GM19351 (cell line): ENCODE measurements around the gene UTP15.

Experiments
- ATAC-seq: cut with Tn5 transposase; IDR thresholded peaks from one replicate; pipeline ENCODE4 v1.9.1; 2021; ENCODE audit warnings: mild to moderate bottlenecking, moderate library complexity; ENCODE audit not compliant: unreplicated experiment

The UTP15 gene, protein sequence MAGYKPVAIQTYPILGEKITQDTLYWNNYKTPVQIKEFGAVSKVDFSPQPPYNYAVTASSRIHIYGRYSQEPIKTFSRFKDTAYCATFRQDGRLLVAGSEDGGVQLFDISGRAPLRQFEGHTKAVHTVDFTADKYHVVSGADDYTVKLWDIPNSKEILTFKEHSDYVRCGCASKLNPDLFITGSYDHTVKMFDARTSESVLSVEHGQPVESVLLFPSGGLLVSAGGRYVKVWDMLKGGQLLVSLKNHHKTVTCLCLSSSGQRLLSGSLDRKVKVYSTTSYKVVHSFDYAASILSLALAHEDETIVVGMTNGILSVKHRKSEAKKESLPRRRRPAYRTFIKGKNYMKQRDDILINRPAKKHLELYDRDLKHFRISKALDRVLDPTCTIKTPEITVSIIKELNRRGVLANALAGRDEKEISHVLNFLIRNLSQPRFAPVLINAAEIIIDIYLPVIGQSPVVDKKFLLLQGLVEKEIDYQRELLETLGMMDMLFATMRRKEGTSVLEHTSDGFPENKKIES

DNA sequence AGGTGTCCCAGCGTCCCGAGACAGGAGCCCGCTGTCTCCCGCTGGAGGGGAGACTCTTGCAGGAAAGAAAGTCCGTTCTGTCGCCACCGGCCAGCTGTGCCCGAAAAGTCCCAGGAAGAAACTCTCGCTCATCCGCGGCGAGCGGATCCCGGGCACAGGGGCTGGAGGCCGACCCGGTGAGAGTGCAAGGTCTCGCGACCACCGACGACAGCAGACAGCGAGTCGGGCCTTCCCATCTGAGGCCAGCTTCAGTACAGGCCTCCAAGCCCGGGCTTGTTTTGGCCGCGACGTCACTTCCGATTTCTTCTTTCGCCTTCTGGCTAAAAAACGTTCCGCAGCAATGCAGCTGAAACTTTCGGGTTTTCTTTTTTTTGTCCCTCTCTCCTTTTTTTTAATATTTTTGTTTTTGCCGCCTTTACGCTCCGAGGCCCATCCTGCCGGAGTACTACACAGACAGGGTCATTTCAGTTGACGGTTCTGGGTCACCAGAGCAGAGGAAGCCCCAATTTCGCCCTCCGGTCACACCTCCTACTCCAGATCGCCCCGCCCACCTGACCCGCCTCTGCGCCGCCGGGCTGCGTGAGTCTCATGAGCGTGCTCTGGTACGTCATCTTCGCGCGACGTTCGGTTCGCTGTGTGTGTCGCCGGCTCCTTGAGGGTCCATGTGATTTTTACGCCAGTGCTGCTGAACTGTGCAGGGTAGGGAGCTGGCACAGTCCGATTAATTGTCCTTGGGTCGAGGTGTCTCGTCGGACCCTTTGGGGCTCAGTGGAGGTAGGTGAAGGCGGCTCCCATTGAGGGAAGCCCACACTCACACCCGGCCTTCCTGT lies at the start of gene UTP15, which contains the start of gene ANKRA2:
Gene UTP15 (plus strand): TSS at position 605 of the 830 bp plus-strand sequence. CDS start 1,602 bp downstream, outside the sequence.
Gene ANKRA2 (minus strand): TSS at position 501 of the 830 bp plus-strand sequence. CDS start 2,758 bp downstream, outside the sequence.
- peak; percentile 95 for ATAC-seq

DNA sequence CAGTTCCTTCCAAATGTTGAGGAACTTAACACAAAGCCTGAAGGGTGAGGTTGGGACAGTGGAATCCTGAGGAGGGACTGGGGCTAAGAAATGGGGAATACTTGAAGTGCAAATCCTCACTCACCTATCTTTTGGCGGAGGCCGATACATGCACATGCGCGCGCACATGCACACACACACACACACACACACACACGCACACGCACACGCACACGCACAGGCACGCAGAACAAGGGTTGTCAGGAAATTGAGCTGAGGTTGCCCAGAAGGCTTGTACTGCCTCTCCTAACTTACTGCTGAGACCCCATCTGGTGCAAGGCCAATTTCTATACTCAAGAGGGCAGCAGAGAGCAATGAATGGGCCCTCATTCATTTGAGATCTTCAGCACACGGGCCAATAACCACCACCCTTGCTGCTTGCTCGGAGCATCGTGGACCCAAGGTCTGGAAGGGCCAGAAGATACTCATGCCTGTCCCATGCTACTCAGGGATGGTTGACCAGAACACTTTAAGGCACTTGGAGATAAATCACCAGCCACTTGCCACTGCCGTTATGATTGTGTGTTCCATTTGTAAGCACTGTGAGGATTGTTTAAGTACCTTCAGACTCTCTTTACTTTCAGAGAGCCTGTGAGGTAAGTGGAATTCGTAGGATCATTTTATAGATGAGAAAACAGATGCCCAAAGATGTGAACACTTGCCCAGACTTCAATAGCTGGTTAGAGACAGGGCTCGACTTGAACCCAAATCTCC lies 45.8 kb upstream of the UTP15 start:
- peak; percentile 99 for ATAC-seq

DNA sequence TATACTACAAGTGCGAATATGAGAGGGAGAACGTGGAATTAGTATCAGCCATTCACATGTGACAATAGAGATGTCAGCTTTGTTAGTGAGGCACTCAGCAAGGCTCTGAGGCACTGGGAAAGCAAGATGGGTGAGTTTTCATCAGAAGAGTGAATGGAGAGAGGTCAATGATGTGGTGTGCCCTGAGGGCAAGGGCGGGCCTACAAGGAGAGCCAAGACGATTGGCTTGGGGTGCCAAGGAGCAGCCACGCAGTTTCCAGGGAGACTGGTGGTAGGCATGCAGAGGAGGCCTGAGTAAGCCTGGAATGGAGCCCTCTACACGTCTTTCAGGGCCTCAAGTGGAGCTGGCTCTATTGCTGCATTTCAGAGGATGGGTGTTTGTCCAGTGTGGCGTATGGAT lies 42.6 kb upstream of the UTP15 start:
- ATAC-seq: no peak

DNA sequence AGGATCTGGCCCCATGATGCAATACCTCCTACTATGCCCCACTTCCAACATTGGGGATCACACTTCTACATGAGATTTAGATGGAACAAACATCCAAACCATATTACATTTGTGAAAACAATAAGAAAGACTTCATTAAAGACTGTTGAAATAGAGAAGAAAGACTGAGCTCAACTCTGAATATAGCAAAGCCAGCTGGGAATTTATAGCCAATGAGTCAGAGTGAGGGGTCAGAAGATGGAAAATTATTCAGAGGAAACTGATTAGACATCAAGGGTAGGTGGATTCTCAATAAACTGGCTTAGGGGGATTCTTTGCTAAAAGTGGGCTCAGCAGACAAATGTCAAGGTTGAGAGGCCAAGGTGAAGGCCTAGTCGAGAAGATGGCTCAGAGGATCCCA lies 41.7 kb upstream of the UTP15 start:
- no peak for ATAC-seq

DNA sequence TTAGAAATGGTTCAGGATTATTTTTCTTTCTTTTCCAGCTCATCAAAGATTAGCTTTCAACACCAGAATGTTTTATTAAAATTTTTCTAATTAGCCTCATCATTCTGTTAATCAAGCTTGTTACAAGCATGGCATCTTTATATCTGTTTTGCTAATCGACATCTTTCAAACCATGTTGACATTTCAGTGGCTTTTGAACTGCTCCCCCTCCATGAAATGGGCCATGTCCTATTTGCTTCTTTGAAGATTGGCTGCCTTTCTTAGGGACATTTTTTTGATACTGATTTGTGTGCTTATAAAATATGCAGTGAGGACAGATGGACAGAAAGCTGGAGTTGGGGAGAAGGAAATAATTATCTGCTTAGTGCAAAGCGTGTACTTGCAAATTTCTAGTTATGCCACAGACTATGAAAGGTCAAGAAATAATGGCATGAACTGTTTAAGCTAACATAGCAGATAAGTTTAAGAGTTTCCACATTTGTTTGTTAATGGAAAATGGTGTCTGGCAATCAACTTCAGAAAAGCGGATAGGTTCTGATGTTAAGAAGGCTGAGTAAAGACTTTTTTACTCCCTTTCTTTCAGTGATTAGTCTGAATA lies 39.8 kb upstream of the UTP15 start:
- no peak for ATAC-seq

DNA sequence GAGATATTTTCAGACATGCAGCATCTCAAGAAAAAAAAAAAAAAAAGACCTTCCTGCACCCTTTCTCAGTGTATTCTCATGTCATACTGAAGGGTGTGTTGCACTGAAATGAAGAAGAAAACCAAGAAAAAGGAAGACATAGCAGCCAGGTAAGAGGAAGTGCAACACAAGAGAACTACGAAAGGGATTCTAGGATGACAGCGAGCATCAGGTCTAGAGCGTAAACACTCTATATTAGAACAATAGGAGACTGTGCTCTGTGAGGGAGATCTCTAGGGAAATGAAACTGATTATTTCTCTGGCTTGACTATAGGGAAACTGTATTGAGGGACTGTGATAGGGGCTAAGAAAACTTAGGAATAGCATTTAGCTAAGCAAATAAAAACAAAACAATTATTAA lies 37.3 kb upstream of the UTP15 start:
- no peak for ATAC-seq

DNA sequence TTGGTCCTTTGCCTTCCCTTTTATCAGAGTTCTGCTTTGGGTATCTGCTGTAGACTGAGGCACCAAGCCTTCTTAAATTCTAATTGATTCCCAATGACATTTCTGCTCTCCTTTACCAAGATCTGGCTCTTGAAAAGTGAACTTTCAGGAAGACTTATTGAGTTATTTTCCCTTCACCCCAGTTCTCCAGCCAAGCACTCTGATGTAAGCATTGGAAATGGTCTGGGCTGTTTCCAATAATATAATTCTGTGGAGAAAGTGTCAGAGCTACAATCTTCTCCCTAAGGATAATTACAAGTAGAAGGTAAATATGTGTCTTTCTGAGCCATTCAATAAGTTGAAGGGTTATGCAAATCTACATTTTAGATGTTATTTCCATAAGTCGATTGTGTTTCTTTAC lies 36.5 kb upstream of the UTP15 start:
- no peak for ATAC-seq

DNA sequence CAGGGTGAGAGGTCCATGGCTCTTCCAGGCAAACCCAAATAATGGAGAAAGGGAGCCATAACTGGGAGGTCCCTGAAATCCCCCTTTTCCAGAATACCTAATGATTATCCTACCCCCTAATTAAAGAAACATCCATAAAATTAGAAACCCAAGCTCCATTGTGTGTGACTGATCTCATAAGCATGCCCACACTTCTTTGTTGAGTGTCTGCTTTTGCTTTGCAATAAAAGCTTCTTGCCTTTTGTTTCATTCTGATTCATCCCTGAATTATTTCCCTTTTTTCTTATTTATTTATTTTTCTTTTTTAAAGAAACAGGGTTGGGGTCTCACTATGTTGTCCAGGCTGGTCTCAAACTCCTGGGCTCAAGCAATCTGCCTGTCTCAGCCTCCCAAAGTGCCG lies 34.2 kb upstream of the UTP15 start:
- no peak for ATAC-seq

DNA sequence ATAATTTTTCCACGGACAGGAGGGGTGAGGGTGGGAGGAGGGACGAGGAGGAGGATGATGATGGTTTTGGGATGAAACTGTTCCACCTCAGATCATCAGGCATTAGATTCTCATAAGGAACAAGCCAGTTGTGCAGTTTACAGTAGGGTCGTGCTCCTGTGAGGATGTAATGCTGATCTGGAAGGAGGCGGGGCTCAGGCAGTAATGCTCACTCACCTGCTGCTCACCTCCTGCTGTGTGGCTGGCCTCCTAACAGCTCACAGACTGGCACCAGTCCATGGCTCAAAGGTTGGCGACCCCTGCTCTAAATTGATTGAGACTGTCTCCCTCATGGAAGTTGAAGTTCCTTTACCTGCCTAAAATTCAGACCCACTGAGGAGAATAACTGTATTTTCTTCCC lies 33.3 kb upstream of the UTP15 start:
- no peak for ATAC-seq

DNA sequence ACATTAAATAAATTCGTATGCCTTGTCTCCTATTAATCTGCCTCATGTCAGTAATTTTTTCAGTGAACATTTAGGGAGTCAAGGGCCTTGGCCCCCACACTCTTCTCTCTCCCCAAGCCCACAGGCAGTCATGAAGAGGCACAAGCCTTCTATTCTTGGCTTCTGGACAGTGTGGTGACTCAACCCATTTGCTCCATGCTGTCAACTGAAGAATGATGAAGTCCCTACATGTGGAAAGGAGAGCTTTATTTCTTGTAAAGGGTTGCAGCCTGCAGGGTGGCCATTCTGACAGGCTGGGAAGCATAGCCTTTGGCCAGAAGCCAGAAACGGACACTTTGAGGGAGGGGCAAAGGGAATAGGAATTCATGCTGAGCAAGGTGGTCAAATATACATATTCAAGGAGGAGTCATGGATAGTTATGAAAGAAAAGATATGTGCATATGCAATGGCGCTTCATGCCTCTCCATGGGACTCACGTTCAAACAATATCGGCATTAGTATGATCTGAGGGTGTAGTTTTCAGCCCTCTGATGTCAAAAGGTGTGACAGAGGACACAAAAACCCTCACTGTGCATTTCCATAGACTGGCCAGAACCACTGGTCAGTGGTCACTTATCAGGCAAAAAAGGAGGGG lies 31.4 kb upstream of the UTP15 start:
- ATAC-seq: no peak

DNA sequence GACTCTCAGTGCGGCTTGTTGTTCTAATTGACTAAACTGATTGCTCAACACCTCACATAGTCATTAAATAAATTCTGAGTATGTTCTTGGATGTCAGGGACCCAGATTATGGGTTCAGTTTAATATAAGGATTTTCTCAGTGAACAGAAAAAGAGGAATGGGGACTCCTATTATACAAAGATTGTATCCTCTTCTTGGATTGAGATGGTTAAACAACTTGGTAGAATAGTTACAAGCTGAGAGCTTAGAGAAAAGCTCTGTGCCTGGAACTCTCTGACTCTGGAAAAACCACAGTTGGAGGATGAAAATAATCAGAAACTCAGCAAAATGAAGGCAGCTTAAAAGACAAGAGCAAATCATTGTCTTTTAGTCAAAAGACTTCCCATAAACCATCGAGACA lies 30.6 kb upstream of the UTP15 start:
- no peak for ATAC-seq

DNA sequence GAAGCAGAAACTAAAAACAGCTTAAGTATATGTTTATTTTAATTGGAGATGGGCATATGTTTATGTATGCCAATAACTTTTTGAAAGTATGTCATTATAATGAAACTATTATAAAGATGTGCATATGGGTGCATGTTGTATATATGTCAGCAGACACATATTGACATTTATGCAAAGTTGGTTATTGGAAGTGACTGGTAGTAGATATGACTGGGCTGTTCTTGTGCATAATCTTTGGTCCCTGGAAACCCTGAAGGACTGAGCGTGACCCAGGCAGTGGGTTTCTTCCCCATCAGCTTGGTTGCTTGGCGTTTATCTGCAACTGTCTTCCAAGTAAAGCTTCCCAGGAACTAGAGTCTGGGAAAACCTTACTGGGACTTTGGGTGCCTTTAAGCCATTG lies 25.8 kb upstream of the UTP15 start:
- ATAC-seq: no peak

DNA sequence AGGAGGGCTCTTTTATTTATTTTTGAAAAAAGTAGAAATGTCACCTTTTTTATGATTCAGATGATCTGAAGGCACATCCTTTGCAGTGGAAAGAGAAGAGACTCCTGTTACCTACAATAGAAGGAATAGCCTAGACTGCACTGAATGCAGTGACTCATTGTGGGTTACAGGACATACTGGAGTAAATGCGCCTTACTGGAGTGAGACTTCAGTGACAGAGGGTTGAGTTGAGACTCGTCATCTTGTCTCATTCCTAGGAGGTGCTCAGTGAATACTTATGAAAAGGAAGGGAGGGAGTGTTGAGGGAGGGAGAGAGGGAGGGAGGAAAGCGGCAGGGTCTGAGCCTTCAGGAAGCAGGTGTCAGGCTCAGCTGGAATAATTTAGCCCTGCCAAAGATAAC lies 25.4 kb upstream of the UTP15 start:
- ATAC-seq: no peak

DNA sequence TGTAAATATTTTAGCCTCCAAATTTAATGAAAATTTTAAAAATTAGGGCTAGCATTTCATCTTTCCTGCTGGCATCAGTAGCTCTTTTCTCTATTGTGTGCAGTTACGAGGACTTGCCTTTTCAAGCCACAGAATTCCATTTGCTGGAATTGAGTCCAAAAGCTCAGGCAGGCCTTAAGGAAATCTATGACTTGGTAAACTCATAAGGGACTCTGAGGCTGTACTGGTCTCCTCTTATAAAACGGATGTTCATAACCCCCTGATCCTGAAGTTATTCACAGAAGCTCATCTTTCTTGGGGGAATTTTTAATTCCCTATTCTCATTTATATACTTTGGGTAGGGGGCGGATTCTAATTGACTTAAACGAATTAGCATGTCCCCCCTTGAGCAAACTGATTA lies 23.5 kb upstream of the UTP15 start:
- ATAC-seq: no peak

DNA sequence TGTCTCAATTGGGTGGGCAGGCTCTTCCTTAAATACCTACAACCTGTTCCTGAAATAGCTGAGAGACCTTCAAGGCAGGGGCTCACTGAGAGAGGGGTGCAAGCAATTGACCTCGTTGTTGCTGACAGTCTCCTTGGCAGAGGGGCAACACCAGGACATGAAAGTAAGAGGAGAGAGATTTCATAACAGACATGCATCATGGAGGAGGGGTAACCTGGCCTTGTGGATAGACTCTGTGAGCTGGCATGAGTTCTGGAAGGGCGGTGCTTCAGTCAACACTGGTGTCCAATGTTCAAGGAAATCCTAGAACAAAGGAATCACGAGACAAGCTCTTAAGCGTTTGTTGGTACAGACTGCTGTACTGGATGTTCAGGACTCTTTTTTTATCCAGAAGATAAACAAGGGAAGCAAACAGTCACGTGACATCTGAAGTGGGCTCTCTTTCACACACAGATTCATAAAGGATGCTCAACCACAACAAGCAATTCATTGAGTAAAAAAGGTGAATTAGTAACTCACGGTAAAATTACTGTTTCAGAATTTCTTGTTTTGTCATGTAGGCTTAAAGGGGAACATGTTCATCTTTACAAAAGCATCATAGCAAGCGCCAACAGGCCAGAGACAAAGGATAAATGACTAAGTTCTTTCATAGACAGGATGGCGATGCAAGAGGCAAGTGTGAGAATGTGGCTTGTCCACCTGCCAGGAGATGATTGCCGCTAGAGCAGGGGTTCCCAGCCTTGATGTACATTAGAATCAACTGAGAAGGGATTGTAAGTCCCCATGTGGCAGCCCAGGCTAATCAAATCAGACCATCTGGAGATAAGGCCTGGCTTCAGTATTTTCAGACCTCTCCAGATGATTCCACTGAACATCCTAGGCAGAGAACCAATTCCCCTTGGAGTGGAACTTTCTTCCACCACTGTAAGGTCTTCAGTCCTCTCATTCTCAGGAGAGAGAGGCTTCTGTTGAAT lies 20.8 kb upstream of the UTP15 start:
- ATAC-seq: no peak

DNA sequence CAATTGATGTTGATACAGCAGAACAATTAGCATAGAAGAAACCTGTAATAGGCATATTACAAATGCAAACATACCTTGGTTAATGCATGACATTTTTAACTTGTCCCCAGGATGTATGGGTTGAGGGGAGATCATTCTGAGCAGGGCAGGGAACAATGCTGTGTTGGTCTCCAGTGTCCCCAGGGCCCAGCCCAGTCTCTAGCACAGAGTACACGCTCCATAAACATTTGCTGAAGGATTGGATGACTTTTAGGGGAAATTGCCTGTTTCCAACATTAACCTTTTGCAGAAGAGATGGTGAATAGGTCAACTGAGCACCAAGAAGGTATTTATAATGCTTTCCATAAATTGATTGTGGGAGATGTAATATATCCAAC lies 20.2 kb upstream of the UTP15 start:
- no peak for ATAC-seq

DNA sequence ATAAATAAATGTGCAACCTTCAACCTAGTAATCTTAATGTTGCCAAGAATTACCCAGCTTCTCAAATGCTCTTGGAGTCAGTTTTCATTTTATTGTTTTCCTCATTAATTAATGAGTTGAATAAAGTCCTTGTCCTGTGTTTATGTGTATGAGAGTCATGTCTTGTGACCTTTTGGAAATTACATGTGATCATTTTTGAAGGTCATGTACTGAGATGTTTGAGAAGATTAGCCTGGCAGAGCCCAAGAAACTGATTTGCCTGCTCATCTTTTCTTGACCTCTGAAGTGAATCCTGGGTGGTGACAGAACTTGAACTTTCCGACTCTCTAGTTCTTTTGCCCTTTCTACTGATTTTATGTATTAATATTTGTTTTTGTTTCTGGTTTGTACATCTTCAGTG lies 15.5 kb upstream of the UTP15 start:
- no peak for ATAC-seq

DNA sequence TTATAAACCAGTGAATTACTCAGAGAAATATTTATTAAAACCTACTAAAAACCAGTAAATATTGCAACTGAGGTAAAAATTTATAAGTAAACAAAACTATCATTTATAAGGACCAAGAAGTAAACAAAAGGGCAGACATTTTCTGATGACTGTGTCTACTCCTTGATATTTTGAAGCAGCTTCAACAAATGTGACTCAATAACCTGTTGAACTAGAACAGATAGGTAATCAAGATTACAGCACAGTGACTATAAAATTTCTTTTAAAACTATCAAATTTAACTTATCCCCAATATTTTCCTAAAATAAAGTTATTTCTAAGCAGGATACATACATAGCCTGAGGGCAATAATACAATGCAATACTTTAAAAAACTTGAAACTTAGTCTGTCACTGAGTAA lies 12.9 kb upstream of the UTP15 start:
- ATAC-seq: no peak

DNA sequence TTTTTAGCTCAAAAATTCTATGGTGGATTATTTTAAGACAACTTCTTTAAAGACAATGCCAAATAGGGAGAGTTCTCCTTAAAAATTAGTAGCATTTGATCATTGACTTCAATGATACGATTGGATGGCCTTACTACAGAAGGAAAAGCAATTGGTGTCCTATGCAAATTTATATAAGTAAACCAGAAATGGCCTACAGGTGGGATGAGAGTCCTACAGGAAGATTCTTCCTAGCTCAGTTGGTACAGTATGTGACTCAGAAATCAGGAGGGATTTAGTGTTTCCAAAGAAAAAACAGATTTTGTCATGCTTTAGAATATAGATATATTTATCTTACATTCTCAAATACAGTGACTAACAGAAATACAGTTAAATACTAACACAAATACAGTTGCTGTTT lies 6.6 kb upstream of the UTP15 start:
- no peak for ATAC-seq
